HG03439 (cell line): ENCODE results near the gene PLPP7.

Experiments
- ATAC-seq: cut with Tn5 transposase; IDR thresholded peaks from one replicate; pipeline ENCODE4 v1.9.1; 2021; ENCODE audit warnings: mild to moderate bottlenecking, moderate library complexity; ENCODE audit not compliant: unreplicated experiment

The PLPP7 gene

DNA sequence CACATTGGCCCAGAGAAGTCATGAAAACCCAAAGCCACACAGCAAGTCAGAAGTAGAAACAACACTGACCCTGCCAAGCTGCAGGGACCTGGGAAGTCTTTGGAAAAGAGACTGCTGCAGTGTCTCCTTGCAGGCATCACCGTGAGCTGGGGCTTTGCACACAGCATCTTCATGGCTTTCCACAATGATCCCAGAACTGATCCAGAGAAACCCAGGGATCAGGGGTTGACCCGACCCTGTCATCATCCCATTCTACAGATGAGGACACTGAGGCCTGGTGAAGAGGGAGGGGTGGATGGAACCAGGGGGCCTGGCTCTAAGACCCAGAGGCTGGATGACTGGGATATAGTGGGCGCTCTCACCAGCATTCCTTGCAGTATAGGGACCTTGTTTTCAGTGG, 8.9 kb upstream of the PLPP7 start:
- ATAC-seq: no peak

DNA sequence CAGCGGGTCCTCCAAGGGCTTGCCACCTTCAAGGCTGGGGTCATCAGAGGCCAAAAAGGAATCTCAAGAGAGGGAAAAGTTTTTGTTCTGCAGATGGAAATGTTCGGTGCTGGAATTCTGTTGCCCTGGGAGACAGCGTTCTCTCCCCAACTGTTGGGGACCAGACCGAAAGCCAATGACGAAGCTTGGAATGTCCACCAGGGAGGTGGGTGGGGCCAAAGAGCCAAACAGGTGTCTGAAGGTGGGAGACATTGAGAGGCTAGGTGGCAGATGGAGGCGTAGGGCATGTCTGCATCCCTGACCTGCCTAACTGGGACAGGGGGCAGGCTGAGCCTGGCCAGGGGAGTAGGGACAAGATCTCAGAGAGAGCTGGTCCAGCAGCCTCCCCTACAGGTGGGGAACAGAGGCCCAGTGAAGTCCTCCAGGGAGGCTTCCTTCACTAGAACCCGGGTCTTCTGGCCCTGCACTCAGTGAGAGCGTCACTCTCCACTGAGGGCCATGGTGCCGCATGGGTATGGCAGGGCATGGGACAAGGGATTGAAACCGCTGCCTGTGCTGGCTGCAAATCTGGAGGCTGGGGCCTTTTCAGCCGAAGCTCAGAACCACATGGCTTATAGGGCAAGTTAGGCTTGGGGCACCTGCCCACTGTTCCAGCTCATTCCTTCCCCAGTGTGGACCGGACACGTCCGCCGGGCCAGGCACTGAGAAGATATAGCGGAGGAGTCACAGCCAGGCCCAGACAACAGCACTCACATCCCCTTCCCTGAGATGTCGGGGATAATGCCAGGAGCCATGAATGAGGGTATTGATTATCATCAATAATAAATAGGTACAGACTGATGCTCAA, 8.2 kb upstream of the PLPP7 start:
- no peak for ATAC-seq

DNA sequence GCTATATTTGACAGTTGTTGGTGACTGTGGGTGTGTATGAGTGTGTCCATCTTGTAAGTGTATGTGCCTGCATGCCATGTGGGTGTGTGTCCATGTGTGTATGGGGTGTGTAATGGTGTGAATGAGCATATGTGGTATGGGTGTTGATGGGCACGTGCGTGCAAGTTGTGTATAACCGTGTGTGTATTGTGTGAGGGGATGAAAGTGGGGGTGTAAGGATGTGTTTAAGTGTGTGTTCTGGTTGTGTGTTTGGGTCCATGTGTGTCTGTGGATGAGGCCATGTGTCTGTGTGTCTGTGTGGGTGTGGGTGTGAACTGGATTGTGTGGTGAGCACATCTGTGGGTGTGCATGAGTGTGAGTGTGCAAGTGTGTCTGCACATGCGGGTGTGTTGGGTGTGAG, 7.3 kb upstream of the PLPP7 start:
- ATAC-seq: no peak

DNA sequence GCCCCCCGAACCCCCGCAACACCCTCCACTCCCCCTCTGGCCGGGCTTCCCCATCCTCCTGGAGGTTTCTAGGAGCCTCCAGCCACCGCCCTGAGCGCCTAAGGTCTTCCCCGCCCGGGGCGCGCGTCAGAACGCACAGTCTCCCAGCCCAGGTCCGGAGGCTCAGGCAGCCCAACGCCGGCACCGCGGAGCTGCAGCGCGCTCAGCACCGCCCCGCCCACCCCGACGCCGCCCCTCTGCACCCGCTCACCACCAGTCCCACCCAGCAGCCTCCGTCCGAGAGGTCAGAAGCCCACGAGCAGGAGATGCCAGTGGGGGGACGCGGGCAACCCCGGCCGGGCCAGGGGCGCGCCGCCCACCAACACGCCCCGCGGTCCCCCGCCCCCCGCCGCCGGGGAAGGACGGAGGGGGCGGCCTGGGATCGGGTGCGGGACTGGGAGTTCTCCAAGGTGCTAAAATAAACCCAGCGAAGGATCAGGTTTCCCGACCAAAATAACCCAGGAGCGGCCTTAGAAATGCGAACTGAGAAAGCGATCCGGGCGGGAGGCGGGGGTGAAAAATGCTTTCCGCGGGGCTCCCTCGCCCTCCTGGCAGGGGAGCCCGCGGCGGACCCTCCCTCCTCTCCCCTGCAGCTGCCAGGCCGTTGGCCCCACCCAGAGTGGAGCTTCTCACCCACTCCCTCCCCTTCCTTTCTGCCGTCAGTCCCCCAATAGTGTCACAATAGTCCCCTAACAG, 6.7 kb upstream of the PLPP7 start:
- ATAC-seq: no peak

DNA sequence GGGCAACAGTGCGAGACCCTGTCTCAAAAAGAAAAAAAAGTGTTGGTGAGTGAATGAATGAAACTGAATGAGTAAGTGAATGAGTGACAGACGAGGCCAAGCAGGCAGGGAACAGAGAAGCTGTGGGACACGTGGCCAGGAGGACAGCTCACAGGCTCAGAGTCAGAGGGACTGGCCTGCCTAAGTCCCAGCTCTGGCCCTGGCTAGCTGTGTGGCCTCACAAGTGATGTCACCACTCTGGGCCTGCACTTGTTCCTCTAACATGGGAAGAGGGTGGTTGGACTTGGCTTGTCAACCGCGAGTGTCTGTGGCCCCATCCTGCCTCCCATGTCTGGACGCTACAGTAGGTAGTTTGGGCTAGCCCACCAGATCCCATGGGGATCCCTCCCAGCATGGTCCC, 4.7 kb upstream of the PLPP7 start:
- no peak for ATAC-seq

DNA sequence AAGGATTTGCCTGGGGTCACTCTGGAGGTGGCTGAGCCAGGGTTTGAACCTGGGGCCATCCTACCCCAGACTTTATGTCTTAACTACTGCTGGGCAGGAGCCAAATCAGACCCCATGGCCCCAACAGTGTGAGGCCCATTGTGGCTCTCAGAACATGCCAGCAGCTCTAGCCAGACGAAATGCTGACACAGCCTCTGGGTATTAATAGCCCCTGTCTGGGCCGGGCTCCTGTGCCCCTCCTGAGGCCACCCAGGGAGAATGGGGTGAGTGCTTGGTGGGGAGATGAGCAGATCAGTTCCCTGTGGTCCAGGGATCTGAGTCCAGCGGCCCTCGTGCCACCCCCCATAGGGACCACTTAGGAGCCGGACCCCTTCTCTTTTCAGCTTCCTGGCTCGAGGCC, 2.2 kb upstream of the PLPP7 start:
- no peak for ATAC-seq

DNA sequence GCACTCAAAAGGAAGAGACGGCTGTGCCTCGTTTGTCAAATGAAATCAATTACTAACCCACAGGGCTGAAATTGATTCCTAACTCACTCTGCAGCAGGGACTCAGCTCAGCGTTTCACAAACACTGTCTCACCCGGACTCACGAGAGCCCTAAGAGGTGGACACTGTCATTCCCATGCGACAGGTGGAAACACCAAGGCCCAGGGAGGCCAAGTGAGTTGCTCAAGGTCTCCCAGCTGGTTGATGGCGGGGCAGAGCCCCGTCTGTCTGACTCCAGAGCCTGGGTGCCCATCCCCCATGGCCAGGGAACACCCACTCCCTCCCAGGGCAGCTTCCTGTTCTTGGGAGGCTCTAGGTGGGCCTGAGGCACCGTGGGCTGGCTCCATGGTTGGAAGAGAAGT, 1.3 kb upstream of the PLPP7 start:
- ATAC-seq: no peak

DNA sequence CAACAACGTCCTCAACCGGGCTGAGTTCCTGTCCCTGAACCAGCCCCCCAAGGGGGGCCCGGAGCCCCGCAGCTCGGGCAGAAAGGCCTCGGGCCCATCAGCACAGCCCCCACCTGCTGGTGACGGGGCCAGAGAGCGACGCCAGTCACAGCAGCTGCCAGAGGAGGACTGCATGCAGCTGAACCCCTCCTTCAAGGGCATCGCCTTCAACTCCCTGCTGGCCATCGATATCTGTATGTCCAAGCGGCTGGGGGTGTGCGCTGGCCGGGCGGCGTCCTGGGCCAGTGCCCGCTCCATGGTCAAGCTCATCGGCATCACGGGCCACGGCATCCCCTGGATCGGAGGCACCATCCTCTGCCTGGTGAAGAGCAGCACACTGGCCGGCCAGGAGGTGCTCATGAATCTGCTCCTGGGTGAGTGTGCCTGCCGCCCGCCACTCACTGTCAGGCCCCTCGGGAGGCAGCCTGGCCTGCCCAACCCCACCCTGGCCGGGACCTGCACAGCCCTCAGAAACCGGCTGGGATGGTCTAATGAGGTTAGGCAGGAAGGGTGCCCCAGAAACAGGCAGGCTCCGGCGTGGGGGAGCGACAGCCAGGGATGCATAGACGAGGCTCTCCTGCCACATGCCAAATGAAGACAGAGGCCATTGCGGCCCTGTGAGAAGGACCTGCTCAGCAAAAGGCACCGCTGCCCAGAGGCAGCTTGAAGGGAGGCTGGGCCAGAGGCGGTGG, 678 bp downstream of the PLPP7 start:
- no peak for ATAC-seq

DNA sequence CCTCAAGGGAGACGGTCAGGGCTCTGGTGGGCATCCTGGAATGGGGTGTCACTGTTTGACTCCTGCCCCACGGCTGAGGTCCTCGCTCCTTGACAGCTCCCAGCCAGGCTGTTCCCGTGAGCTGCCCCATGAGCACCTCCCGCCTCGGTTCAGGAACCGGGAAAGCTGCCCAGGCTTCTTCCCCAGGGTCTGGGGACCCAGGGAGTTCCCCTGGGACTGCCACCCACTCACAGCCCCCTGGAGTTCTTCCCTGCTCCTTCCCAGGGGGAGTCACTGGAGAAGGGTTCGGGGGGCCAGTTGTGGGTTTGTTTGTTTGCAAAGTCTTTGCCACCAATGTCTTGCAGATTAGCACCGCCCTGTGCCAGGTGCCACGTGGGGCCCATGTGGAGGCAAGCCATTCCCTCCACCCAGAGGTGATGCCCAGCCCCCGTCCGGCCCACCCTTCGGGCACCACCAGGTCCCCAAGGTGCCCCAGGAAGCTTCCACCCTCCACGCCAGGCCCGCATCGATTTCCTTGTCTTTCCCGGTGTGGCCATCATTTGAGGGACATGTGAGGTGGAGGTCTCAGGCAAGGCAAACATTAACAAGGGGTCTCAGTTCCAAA, 1.3 kb downstream of the PLPP7 start:
- ATAC-seq: no peak

DNA sequence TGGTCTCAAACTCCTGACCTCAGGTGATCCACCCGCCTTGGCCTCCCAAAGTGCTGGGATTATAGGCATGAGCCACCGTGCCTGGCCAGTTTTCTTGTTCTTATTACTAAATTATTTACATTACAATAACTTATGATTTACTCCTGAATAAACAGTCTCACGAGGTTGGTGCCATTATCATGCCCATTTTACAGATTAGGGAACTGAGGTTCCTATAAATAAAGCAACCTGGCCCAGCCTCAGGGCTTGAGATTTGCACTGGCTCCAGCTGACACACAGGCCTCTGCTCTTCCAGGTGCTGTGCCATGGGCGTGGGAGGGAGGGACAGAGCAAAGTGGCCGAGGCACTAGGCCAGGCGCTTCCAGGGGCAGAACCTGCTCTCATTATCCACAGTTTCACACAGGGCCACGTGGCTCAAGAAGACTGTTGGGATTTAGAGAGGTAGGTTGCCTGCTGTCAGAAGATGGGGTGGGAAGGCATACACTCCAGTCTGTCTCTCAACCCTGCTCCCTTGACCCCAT, 2.3 kb downstream of the PLPP7 start:
- ATAC-seq: no peak

DNA sequence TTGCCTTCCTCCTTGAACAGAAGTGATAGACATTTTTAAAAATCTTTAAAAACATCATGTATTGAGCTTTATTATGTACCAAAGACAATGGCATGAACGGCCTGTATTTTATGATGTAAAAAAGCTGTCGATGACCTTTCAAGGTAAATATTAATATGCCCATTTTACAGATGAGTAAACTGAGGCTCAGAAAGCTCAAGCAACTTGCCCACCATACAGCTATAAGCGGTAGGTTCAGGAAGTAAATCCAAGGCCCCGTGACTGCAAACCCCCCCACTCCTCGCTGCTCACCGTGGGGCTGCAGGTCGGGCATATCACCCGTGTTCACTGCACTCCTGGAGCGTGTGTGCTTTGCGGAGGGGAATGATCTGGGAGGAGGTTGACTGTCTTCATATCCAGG, 3.4 kb downstream of the PLPP7 start:
- ATAC-seq: no peak

DNA sequence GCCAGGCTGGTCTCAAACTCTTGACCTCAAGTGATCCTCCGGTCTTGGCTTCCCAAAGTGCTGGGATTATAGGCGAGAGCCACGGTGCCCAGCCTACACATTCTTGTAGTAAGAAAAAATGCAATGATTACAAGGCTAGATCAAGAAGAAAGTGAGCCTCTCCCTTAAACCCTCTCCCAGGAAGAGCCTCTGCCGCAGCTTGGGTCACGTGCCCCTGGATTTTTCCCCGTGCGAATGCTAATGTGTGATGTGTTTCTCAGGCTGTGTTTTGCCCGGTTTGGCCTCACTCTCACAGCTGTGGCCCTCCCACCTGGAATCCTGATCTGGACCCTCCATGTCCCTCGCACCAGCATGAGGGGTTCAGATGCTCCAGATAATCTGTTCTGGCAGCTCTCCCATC, 6.9 kb downstream of the PLPP7 start:
- ATAC-seq: no peak

DNA sequence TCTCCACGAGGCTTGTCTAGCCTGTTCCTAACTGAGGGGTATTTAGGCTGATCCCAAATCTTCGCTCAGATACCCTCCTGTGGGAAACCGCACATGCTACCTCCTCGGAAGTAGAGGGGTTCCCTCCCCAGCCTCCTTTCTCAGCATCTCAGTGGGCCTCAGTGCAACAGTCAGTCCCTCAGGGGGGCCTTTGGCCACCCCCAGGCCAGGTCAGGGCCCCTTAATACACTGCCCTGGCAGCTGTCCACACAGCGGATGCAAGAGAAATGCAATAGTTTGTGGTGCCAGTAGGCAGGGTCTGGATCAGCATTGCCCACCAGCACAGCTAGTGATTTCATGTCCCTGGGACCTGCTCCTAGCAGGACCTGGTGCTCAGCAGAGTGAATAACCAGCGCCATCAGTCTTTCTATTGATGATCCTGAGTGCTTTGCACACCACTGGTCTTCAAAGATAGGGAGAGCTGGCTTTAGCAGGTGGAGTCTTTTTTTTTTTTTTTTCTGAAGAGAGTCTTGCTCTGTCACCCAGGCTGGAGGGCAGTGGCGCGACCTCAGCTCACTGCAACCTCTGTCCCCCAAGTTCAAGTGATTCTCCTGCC, 7.5 kb downstream of the PLPP7 start:
- ATAC-seq: no peak

DNA sequence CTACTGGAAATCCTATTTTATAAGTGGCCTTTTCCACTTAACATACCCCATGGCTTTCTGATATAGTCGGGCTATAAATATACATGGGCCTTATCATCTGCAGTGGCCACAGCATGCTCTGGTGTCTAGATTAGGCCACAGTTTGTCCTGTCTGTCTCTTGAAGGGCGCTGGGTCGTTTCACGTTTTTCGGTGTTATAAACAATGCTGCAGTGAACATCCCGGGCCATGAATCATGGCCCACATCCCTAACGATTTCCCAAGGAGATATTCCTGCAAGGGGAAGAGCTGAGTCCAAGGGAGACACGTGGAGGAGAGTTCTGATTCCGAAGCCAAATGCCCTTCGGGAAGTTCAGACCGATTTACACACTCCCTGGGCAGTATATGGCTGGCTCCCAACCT, 8.4 kb downstream of the PLPP7 start:
- no peak for ATAC-seq

DNA sequence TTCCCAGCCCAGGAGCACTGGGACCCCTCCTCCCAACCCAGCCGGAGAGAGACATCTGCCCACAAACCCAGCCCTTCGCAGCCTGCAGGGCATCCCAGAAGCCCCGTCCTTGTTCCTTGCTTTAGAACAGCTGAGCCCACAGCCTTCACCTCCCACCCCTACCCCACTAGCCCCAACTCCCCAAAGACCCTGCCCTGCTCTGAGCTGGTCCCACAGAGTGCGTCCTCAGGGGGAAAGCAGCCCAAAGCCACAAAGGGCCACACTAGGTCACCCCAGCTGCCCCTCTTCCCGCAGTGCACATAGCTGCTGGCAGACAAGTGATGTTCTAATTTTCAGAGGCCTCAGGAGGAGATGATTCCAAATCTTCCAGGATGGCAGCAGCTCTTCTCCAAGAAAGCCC, 8.8 kb downstream of the PLPP7 start:
- no peak for ATAC-seq

DNA sequence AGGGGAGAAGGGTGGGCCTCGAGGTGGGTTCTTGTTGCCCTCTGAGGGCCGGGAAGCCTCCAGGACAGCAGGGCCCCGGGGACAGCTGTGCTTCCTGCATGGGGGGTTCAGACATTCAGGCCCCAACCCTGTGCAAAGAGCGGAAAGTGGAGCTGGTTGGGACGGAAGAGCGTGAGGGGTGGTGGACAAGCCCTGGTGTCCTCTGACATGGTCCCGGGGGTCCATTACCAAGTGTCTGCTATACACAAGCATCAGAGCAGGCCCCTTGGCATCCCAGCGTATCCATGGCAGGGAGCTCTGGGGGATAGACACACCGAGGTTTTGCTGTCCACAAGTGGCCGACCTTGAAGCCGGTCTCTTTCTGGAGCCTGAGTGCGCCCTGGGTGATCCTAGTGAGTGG, 9.3 kb downstream of the PLPP7 start:
- ATAC-seq: no peak

DNA sequence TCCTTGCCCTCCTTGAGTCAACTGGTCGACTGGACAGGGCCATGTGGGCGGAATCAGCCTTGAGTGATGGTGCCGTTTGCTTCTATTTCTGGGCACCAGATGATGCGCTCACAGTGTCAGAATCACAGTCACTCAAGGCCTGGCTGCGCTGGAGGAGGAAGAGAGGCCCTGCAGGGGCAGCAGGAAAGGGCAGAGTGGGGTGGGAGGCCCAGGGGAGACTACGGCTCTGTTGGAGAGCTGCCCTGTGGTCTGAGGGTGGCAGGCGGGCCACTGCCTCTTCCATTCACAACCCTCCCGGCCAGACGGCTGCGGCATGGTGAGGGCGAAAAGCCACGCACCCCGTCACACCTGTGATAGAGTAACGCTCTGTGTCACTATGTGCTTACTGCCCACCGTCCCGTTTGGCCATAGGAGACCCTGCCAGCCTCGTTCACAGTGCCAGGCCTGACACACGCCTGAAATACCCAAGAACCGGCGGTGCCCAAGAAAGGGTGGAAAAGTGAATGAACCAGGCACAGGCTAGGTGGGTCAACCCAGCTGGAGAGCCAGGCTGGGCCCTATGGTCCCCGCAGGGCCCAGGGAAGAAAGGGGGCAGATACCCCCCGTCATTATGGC, 9.9 kb downstream of the PLPP7 start:
- no peak for ATAC-seq

DNA sequence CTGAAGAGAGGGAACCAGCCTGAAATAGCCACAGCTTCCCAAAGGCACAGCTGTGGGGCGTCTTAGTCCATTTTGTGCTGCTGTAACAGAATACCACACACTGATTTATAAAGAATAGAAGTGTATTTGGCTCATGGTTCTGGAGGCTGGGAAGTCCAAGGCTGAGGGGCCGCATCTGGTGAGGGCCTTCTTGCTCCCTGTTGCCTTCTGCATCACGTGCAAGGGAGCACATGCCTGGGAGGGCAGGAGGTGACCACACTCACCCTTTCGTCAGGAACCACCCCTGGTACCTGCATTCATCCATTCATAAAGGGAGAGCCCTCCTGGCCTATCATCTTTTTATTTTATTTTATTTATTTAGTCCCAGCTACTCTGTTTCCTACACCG, 10.4 kb downstream of the PLPP7 start:
- no peak for ATAC-seq

DNA sequence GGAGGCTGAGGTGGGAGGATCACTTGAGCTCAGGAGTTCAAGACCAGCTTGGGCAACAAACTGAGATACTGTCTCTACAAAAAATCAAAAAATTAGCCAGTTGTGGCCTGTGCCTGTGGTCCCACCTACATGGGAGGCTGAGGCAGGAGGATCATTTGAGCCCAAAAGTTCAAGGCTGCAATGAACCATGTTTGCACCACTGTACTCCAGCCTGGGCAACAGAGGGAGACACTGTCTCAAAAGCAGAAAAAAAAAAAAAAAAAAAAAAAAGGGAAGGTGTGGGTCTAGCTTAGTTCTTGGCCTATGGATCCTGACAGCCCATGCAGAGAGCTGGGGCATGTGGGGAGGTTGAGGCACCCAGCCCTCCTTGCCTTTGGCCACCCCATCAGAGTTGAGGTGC, 10.9 kb downstream of the PLPP7 start:
- no peak for ATAC-seq
